Smooth muscle cell (in vitro differentiated cells): Measurements from ENCODE around the gene KCNIP4. TPM values are rescaled to one million over a fixed set of nuclear protein-coding genes. Genes with fewer than 3 reads are reported as not detected.

Experiments used
- DNase-seq: peaks from one replicate; lab custom pipeline; 2025; ENCODE audit not compliant: unreplicated experiment; lab: John Stamatoyannopoulos, UW
- H2AFZ ChIP-seq: fragments of 200-600 bp; sonication (generic); 2 replicates; pipeline ENCODE4 v1.6.0; 2016; ENCODE audit warnings: antibody characterized with exemption, low read depth, mild to moderate bottlenecking
- H3F3A ChIP-seq: fragments of 200-600 bp; sonication (generic); 2 replicates; pipeline ENCODE4 v1.6.0; 2017; ENCODE audit warnings: antibody characterized with exemption, low read depth
- H3K27ac ChIP-seq: fragments of 200-600 bp; sonication (generic); 2 replicates; pipeline ENCODE4 v1.5.1; 2016; ENCODE audit warnings: low read depth, mild to moderate bottlenecking
- H3K27me3 ChIP-seq: fragments of 200-600 bp; sonication (generic); 2 replicates; pipeline ENCODE4 v1.6.1; 2016; ENCODE audit warnings: low read depth, mild to moderate bottlenecking
- H3K36me3 ChIP-seq: fragments of 200-600 bp; sonication (generic); 2 replicates; pipeline ENCODE4 v1.5.1; 2016; ENCODE audit warnings: low read depth
- H3K4me1 ChIP-seq: fragments of 200-600 bp; sonication (generic); 2 replicates; pipeline ENCODE4 v1.5.1; 2016; ENCODE audit warnings: low read depth
- H3K4me2 ChIP-seq: fragments of 200-600 bp; sonication (generic); 2 replicates; pipeline ENCODE4 v1.6.0; 2016; ENCODE audit warnings: mild to moderate bottlenecking
- H3K4me3 ChIP-seq: fragments of 200-600 bp; sonication (generic); 2 replicates; pipeline ENCODE4 v1.5.1; 2016; ENCODE audit warnings: mild to moderate bottlenecking
- H3K79me2 ChIP-seq: fragments of 200-600 bp; sonication (generic); 2 replicates; pipeline ENCODE4 v1.6.0; 2016; ENCODE audit warnings: low read depth, mild to moderate bottlenecking
- H3K9ac ChIP-seq: fragments of 200-600 bp; sonication (generic); 2 replicates; pipeline ENCODE4 v1.6.0; 2016; ENCODE audit warnings: low read depth
- H3K9me3 ChIP-seq: fragments of 200-600 bp; sonication (generic); replicated peaks from 2 replicates; pipeline ENCODE4 v1.5.1; 2016; ENCODE audit warnings: low read depth
- H4K20me1 ChIP-seq: fragments of 200-600 bp; sonication (generic); 2 replicates; pipeline ENCODE4 v1.6.0; 2016; ENCODE audit warnings: low read depth
- CTCF ChIP-seq: fragments of 200-600 bp; sonication (generic); IDR thresholded peaks from 2 replicates; pipeline ENCODE4 v1.5.1; 2017; ENCODE audit warnings: borderline replicate concordance, mild to moderate bottlenecking, antibody characterized with exemption; ENCODE audit not compliant: insufficient read depth, poor library complexity, severe bottlenecking
- WGBS: methylation state at CpG from one replicate; pipeline ENCODE4 v1.1.7; 2016; ENCODE audit warnings: low lambda C conversion rate; 5-methylcytosine and 5-hydroxymethylcytosine counted together
- polyA plus RNA-seq: library from polyadenylated mRNA; unstranded; fragments of >200 nt; fragmentation: Nextera tagmentation; extraction: Ambion mirVana; gene quantifications from 2 replicates; pipeline ENCODE4 v1.2.1, GENCODE V29; 2016
- total RNA-seq: library from RNA; depleted of rRNA; stranded (reverse); fragments of >200 nt; gene quantifications from 2 replicates; pipeline ENCODE4 v1.2.3, GENCODE V29; 2014

KCNIP4 gene
- total and polyA plus RNA-seq, 2 experiments from 2014 or later, result 0.07 TPM; not detected in 1

GRCh38 chr4:21454201-21454600 lies 494.4 kb downstream of the KCNIP4 start:
- 77% methylated on average over 4 of the region's 4 CpGs for WGBS

GRCh38 chr4:21452931-21453330 lies 495.6 kb downstream of the KCNIP4 start:
- H3K36me3 ChIP-seq, result no peaks in the 10 kb centered on the region
- TF ChIP-seq CTCF, result no peak
- no peaks in the 10 kb centered on the region for H4K20me1 ChIP-seq
- no peak for DNase-seq
- H3K79me2 ChIP-seq, result no peaks in the 10 kb centered on the region
- H3K27me3 ChIP-seq, result peaks cover 14% of the 10 kb centered on the region
- no peak overlapping the region for H3K4me2 ChIP-seq
- H3K4me3 ChIP-seq, result no peak overlapping the region
- no peak overlapping the region for H2AFZ ChIP-seq
- H3K9me3 ChIP-seq, result no peaks in the 10 kb centered on the region
- H3K27ac ChIP-seq, result peak overlapping the region; percentile 5
- H3K4me1 ChIP-seq, result no peaks in the 10 kb centered on the region
- no peak overlapping the region for H3K9ac ChIP-seq
- H3F3A ChIP-seq, result no peaks in the 10 kb centered on the region

More at GRCh38 chr4:21454201-21454600, 494.4 kb downstream of the KCNIP4 start:
- no peak for TF ChIP-seq CTCF
- H3K4me3 ChIP-seq, result no peak overlapping the region
- H2AFZ ChIP-seq, result no peak overlapping the region
- no peaks in the 10 kb centered on the region for H3K36me3 ChIP-seq
- no peak overlapping the region for H3K4me2 ChIP-seq
- no peaks in the 10 kb centered on the region for H3K9me3 ChIP-seq
- H3K27me3 ChIP-seq, result peaks cover 14% of the 10 kb centered on the region
- no peaks in the 10 kb centered on the region for H3K4me1 ChIP-seq
- no peaks in the 10 kb centered on the region for H3F3A ChIP-seq
- H3K79me2 ChIP-seq, result no peaks in the 10 kb centered on the region
- no peak for DNase-seq
- no peak overlapping the region for H3K27ac ChIP-seq
- no peak overlapping the region for H3K9ac ChIP-seq
- H4K20me1 ChIP-seq, result no peaks in the 10 kb centered on the region

GRCh38 chr4:21451032-21451431 lies 497.5 kb downstream of the KCNIP4 start:
- Histone ChIP-seq H3K27ac (peak overlapping the region; percentile 24), H3K9me3 (no peaks in the 10 kb centered on the region), H3K4me3 (no peak overlapping the region), H3K9ac (no peak overlapping the region), H3K27me3 (peaks cover 4% of the 10 kb centered on the region), H4K20me1 (no peaks in the 10 kb centered on the region), H3K4me2 (peak overlapping the region; percentile 12), H3K79me2 (no peaks in the 10 kb centered on the region), H2AFZ (no peak overlapping the region), H3K36me3 (no peaks in the 10 kb centered on the region), H3F3A (no peaks in the 10 kb centered on the region), H3K4me1 (no peaks in the 10 kb centered on the region)
- WGBS, result 4% methylated on average over 1 of the region's 1 CpG
- no peak for TF ChIP-seq CTCF
- no peak for DNase-seq

GRCh38 chr4:21450331-21450730 lies 498.2 kb downstream of the KCNIP4 start:
- 79% methylated on average over 4 of the region's 4 CpGs for WGBS
- no peak overlapping the region for H3K4me3 ChIP-seq
- no peaks in the 10 kb centered on the region for H4K20me1 ChIP-seq
- no peaks in the 10 kb centered on the region for H3K79me2 ChIP-seq
- H3F3A ChIP-seq, result no peaks in the 10 kb centered on the region
- H3K9ac ChIP-seq, result no peak overlapping the region
- TF ChIP-seq CTCF, result no peak
- no peak overlapping the region for H2AFZ ChIP-seq
- H3K27ac ChIP-seq, result no peak overlapping the region
- H3K4me1 ChIP-seq, result no peaks in the 10 kb centered on the region
- H3K36me3 ChIP-seq, result no peaks in the 10 kb centered on the region
- no peaks in the 10 kb centered on the region for H3K9me3 ChIP-seq
- DNase-seq, result no peak
- H3K4me2 ChIP-seq, result peak overlapping the region; percentile 12
- H3K27me3 ChIP-seq, result peaks cover 4% of the 10 kb centered on the region
